Stimulated activated CD8-positive, alpha-beta memory T cell treated with anti-CD3 and anti-CD28 coated beads, Interleukin-15, amount 100 ng/mL, for 48 hours (primary cell): ENCODE data around the gene PYCR2.
A peak's percentile ranks its signal among the peaks of the same experiment; 100 is the strongest.
"Not testable (repeated sequence)": the region's sequence is repeated elsewhere in the genome, so short reads cannot be mapped to it uniquely, and the experiment has no call there.

ENCODE experiments used
- DNase-seq, 2 donors: peaks; one replicate each; pipeline ENCODE4 v3.0.0-alpha.2; 2020; ENCODE audit warnings: low read depth in 2 of 2

Gene PYCR2

DNA sequence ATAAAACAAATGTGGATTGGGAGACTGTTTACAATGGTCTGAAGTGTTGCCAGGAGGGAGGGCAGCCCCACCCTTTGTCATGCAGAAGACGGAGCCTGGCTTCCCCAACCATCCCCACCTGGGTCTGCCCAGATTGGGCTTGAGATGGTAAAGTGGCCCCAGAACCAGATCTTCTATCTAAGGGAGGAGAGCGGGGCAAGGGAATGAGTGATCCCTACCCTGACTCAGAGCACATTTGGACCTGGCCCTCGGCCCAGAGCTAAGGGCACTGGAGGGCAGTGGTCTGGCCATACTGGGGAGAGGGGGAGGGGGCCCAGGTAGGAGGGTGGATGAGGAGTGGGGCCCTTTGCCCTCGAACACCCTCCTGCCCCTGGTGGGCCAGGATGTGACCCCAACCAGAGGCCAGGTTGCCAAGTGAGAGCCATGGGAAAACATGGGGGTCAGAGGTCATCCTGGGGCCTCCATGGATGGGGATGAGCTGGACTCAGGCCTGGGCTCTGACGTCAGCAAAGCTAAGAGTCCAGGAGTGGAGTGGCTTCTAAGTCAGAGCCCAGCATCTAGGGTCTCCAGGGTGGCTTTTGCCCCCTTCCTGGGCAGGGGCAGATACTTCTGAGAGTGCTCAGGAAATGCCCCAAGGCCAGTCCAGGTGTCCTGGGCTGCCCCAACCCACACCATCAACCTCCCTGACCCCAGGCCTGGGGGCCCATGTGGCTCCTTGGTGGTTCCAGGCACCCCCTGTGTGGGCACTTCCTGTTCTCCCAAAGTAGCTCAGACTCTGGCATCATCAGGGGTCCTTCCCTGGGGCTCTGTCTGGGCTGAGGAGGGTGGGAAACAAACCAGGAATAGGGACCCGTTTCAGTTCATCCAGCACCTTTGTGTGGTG, 33.5 kb downstream of the PYCR2 start:
- DNase-seq = no peak

DNA sequence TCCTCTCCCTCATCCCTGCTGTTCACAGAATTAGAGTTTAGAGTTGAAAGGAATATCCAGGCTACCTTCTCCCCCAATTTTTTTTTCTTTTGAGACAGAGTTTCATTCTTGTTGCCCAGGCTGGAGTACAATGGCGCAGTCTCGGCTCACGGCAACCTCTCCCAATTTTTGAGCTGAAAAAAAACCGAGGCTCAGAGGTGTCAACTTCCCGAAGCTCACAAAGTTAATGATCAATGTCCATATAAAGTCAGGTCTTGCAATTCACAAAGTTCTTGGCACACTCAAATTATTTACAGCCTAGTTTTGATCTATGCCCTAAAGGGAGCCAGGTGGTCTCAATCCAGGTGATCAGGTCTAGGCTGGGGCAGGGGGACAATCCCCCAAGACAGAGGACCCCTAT, 34.3 kb downstream of the PYCR2 start:
- DNase-seq = no peak

DNA sequence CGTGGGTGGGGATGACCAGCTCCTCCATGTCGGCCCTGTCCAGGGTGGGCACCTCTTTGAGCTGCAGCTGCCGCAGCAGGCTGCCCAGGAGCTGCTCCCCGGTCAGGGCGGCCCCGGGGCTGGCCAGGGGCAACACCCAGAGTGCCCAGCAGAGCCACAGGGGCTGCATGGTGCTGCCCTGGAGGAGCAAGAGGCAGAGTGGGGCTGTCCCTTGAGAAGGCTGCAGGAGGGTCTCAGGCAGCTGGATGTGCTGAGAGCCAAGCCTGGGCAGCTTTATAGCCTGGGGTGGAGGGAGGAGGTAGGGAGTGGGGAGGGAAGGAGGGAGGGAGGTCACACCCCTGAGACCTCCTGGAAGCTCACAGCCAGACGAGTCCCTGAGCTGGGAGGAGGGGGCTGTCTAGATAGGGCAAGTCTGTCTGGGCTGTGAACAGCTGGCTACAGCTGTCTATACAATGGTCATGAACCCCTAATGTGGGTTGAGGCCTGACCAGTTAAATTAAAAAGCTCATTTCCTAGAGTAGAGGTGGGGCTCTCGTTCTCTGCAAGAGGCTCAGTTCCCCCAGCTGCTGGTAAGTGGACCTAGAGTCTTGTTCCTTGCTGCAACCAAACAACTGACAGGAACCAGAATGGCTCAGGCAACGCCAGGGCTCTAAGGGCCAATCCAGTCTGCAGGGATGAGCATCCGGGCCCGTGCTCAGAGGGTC, 35.0 kb downstream of the PYCR2 start, which contains the start of gene LEFTY1:
Gene LEFTY1, minus strand, starts transcription at position 249 of the 704 bp plus-strand sequence. Its CDS starts 80 bp downstream, at position 169.
- DNase-seq = no peak

DNA sequence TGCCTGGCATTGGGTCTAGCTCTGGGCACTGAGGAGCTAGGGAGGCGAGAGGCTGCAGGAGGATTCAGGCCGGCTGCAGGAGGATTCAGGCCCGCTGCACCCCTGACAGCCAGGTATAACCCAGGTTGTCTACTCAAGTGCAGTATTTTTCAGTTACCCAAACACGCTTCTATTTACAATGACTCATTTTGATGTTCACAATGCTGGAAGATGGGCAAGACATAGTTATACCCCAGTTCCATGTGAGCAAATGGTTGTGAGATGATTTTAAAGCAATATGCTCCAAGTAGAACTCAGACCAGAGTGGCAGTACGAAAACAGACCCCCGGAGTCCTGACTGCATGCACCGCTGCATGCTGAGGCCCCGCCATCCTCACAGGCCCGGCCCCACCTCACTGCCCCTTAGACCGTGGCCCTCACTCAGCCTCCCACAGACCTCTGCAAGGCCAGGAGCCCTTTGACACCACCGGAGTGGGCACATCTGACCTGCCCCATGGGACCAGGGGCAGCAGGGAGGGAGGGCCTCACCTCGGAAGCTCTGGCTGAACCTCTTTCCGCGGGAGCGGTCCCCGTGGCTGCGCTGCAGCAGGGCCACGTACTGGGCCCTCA, 35.7 kb downstream of the PYCR2 start:
- no peak for DNase-seq

DNA sequence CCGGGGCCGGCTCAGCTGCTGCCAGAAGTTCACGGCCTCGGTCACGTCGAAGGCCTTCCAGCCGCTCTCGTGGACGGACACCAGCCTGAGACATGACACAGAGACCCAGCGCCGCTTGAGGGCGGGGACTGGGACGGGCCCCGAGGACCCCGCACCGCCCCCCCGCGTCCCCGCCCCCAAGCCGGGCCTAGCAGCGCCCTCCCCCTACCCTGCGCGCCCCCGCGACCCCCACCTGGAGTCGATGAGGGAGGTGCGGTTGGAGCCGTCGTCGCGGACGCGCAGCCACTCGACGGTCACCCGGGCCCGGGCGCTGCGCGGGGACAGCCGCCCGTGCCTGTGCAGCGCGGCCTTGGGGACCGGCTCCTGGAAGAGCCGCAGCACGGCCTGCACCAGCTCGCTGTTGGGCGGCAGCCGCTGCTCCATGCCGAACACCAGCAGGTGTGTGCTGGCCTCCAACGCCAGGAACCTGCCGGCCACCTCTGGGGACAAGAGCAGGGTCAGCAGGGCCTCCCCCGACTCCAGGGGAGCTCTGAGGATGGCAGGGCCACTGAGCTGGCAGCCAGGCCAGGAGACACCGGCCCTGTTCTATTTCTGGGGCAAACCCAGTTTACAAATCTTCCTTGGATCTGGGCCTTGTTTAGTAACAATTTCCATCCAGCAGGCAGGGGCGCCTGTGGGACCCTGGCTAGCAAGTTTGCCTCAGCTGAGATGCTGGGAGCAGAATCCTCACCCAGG, 36.3 kb downstream of the PYCR2 start:
- DNase-seq = not testable (repeated sequence)

DNA sequence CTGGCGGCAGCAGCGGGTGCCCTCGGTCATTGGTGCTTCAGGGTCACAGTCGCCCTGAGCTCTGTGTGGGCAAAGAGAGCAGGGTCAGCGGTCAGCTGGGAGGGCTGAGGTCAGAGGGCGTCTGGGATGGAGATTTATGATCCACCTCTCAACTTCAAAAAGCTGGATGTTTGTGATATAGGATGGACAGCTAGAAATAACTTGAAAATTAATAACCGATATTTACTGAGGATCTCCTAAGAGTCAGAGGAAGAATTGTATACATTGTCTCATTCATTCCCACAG, 37.1 kb downstream of the PYCR2 start:
- no peak for DNase-seq

DNA sequence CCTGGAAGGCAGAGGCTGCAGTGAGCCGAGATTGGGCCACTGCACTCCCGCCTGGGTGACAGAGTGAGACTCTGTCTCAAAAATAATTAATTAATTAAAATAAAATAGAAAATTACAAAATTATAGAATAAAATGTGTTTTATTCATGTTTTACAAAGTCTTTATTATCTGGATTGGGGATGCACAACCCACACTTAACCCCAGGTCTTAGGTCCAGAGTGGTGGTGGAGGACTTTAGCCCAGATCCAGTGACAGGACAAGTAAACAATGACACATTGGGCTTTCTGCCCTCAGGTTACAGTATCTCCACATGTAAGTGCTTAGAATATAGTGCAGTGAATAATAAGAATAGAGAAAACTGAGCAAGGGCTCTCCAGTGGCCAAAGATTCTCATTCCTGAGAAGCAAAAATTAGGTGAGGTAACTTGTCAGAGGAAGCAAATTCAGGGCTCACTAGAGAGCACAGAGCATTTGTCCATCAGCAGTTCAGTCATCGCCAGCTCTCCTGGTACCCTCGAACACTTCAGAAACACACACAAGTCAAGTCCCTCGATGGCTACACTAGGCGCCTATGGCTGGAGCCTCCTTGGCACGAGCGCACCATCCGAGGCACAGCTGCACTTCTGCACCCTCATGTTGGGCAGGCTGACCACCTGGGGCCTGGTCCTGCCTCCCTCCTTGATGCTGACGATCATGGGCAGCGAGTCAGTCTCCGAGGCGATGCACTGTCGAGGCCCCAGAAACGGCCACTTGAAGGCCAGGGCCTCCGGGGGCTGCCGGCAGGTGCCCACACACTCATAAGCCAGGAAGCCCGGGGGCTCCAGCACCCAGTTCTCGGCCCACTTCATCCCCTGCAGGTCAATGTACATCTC, 37.7 kb downstream of the PYCR2 start:
- no peak for DNase-seq

DNA sequence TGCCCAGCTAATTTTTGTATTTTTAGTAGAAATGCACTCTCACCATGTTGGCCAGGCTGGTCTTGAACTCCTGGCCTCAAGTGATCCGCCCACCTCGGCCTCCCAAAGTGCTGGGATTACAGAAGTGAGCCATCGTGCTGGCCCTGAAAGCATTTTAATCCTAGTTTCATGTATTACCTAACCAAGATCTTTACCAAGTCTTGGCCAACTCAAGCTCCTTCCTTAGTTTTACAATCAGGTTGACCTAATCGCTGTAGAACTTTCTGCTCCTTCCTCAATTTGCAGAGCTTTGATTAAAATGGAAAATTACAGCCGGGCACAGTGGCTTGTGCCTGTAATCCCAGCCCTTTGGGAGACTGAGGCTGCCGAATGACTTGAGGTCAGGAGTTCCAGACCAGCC, 38.7 kb downstream of the PYCR2 start:
- DNase-seq = no peak

DNA sequence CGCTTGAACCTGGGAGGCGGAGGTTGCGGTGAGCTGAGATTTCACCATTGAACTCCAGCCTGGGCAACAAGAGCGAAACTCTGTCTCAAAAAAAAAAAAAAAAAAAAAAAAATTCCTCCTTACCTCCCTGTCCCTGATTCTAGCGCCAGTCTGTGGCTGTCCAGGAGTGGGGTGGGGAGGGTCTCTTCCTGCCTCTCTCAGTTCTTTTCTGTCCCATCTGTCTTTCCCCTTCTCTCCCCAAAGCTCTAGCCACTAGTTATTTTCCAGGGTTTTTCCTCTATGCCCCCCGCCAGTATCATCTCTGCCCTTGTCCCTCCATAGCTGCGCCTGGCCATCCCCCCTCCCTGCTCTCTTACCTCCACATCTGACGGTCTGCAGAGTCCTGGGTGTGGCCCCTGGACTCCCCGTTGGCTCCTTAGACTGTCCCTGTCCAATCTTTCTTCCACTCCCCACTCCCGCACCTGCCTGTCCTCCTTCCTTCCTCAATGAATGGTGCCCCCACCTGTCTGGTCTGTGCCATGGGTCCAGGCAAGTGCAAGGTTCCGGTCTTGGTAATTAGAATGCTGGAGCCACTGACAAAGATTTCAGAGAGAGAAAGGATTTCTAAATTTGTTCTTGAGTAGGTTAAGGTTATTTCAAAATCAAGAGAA, 40.3 kb downstream of the PYCR2 start:
- DNase-seq = no peak

DNA sequence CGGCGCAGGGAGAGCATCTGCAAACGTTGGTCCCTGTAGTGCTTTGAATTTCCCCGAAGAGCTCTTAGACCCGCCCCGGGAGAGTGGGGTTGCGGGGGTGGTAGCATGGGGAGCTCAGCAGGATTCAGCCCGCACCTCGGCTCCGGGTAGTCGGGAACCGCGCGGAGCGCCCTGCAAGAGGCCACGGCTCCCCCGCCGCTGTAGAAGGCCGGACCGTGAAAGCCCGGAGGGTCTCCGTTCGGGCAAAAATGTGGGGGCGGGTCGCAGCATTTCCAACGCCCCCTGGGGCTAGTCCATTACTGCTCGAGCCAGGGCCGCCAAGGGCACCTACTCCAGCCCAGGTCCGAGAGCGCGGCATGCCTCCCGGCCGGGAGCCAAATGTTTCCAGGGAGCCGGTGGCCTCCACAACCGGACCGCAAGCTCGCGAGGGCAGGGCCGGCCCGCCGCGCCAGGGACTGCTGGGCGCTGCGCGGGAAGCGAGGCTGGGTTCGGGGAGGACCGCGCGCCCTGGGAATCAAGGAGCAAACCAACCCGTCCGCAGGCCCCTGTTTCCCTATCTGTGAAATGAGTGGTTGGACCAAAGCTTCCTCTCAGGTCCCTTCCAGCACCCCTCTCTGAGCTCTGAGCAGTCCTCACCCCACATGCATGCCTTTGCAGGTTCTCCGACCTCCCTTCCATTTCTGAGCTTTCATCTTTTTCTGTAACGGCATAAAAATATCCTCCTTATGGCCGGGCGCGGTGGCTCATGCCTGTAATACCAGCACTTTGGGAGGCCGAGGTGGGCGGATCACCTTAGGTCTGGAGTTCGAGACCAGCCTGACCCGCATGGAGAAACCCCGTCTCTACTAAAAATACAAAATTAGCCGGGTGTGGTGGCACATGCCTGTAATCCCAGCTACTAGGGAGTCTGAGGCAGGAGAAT, 41.1 kb downstream of the PYCR2 start:
- no peak for DNase-seq

DNA sequence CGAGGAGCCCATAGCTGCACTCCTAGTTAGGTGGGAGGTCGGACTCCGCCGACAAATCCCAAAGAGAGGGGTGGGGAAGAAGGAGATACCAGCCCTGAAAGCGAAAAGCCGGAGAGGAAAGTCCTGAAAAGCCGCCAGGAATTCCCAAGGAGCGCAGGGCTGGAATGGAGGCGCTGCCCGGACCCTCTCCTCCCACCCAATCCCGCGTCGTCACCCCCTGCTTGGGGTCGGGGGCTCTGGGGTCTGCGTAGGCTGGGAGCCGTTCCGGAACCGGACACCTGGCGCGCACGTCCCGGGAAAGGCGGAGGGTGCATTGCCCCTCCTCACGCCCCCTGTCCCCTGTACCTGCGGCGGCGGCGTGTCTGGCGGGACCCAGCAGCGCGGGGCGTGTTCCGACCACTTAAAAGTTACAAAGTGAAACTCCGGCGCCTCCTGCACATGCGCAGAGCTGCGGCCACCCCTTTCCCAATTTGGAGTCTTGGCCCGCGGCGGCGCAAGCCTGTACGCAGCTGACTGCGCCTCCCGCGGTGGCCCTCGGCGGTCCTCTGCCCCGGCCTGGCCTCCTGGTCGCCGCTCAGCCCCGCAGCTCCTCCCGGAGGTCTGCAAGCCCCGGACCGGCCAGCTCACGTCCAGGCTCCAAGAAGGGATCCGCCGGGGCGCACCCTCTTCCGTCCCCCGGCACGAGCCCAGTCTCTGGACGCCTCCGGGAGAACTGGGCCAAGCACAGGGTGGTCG, 41.9 kb downstream of the PYCR2 start, which contains the start of gene TMEM63A:
Gene TMEM63A, minus strand, starts transcription at position 422 of the 735 bp plus-strand sequence. CDS start 4,800 bp downstream, outside the sequence.
- peak; percentile 77 to 80 for DNase-seq

DNA sequence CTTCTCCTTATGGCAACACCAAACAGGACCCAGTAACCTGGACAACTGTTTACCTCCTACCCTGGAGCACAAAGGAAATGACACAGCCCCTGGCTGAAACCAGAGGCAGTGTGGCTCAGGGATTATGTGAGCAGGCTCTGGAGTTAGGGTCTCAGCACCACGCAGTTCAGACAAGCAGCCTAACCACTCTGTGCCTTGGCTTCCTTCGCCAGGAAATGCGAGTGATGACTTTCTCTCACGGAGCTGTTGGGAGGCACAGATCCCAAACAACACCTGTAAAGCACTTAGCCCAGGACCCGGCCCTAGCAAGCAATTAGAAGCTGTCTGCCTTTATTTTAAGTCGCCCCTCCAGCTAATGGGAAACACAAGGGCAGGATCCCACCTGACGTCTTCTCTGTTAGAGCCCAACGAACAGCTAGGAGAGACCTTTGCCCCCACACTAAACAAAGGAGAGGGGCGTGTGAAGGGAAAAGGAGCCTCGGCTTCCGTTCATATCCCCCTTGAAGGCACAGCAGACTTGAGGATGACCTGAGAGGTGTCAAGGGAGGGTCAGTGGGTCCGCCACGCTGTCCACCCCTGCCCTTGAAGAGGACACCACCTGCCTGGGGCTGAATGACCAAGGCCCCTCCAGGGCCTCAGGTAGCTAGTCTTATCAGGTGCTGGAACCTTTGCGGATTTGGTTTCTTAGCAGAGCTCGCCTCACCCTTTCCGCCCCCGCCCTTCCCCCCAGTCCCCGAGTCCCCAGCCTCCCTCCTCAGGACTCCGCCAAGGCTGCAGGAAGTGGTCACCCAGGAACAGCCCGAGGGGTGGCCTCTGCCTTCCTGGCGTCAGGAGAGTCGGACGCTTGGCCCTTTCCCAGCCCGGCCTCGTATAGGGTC, 42.7 kb downstream of the PYCR2 start:
- DNase-seq = no peak

DNA sequence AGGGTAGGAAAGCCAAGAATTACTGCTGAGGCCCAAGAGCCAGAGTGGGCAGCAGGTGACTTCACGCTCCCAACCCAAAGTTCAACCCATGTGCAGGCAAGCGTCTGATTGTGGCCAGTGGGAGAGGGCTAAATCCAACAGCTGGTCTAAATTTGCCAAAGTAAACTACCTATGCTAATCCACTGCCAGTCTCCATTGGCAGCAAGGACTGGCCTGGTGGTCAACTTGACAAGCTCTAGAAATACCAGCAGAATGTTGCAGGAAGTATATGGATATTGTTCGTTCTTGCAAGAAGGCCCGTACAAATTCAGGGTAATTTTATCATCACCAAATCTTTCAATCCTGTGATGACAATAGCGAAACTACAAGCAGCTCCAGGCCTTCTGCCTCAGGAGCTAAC, 43.4 kb downstream of the PYCR2 start:
- no peak for DNase-seq

DNA sequence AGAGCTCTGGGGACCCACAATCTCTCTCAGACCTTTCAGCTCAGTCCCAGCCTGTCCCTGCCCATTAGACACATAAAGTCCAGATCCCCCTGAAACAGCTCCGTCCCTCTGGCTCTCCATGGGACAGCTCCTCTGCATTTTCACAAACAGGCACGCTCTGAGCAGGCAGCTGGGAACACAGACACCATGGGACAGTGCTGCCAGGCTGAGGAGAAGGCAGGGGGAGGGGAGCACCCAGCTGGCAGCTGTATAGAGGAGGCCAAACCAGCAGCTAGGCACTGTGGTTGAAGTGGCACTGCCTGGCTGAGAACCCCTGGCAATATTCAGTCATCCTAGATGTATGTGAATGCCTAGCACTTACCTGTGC, 43.8 kb downstream of the PYCR2 start:
- no peak for DNase-seq

DNA sequence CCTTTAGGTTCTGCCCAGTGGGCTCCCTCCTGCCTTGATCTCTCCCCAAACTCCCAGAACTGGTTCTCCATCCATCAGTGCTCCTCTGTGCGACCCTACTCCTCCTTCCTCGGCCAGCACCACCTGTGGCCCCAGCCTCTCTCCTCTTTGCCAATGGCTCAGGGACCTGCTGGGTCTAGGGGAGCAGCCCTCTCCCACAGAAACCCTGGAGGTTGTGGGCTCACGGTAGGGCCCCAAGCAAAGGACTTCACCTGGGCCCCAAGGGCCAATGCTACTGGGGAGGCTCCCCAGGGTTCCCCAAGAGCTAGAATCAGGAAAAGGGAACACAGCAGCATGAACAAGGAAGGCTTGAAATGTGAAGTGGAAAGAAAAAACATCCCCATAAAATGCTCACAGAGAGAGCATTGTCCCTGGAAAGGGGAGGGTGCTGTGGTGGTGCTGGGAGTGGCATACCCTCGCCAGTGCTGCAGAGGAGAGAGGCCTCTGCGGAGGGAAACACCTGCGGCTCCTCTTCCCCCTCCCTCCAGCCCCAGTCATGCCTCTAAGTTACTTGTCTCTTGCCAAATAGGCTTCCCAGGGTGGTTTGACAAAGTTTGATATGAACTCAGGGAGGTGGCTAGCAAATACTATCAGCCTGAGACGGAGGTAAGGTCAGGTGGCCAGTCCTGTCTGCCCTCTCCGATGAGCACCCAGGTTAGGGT, 44.4 kb downstream of the PYCR2 start:
- DNase-seq = no peak

DNA sequence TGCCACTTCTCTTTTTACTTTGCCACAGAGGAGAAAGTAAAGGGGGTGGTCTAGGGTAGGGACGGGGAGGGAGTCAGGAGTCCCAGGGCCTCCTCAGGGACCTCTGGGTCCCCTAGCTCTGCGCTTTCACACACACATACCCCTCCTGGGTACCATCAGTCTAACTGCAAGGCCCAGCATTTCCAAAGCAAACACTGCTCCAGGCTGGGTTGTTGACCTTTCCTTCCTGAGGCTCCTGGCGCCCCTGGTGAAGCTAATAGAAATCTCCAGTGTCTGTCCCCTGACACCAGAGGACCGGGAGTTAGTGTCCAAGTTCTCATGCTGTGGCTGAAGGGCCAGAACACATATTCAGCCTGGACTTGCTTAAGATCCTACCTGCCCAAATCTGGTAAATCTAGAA, 45.8 kb downstream of the PYCR2 start:
- DNase-seq = no peak

DNA sequence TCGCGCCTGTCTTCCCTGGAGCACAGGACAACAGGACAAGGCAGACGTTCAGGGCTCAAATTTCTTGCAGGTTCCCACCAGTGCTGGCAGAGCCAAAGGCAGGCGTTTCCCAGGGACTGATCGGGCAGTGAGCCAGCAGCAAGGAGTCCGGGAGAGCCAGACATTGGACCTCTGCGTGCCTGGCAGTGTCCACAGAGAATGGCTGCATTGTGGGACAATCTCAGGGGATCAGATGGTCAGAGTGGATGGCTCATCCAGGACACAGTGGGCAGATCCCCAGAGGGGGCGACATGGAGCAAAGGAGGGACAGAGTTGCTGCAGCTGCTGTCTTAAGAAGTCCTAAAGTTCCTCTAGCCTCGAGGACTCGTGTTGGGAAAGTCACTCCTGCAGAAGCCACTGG, 46.5 kb downstream of the PYCR2 start:
- no peak for DNase-seq
